Naive thymus-derived CD4-positive, alpha-beta T cell (primary cell): Measurements from ENCODE around the gene SDHB. TPM values are rescaled to one million over a fixed set of nuclear protein-coding genes. Genes with fewer than 3 reads are reported as not detected.

Experiments
- ATAC-seq: fragments of 150-1000 bp; cut with Tn5 transposase; 2 replicates; pipeline ENCODE4 v1.10.0; 2021; ENCODE audit warnings: mild to moderate bottlenecking, moderate library complexity
- CTCF ChIA-PET: fragments of 350-600 bp; sonication (Branson Sonifier 250); formaldehyde crosslinking; loops from one replicate; lab custom pipeline; 2021; ENCODE audit warnings: antibody characterized with exemption; lab: Charles Lee
- POLR2A ChIA-PET: fragments of 350-600 bp; sonication (Branson Sonifier 250); formaldehyde crosslinking; loops from one replicate; lab custom pipeline; 2021; ENCODE audit warnings: antibody characterized with exemption, inconsistent platforms; lab: Charles Lee
- DNase-seq, 9 donors: peaks; one replicate each; pipeline versions ENCODE4 v3.0.0 to v3.0.0-alpha.2; 2020 to 2022; ENCODE audit warnings: mixed read lengths in 1 of 9
- H3K27ac ChIP-seq: one replicate; pipeline ENCODE4 v1.7.0; 2013; ENCODE audit warnings: mild to moderate bottlenecking, low read depth, low read length, moderate library complexity
- H3K27me3 ChIP-seq, 2 donors: one replicate each; pipeline ENCODE4 v1.7.0; 2013; ENCODE audit warnings: low read length in 2 of 2, mild to moderate bottlenecking in 2 of 2, moderate library complexity in 2 of 2; ENCODE audit not compliant: control insufficient read depth in 2 of 2, insufficient read depth in 2 of 2
- H3K36me3 ChIP-seq, 3 experiments: 1 replicate in 2 of 3; 2 replicates in 1 of 3; pipeline ENCODE4 v1.7.0; 2013; ENCODE audit warnings: low read length in 3 of 3, mild to moderate bottlenecking in 3 of 3, moderate library complexity in 1 of 3; ENCODE audit not compliant: insufficient read depth in 3 of 3, control insufficient read depth in 2 of 3
- H3K4me1 ChIP-seq, 2 donors: one replicate each; pipeline ENCODE4 v1.7.0; 2013; ENCODE audit warnings: low read length in 2 of 2, mild to moderate bottlenecking in 2 of 2, moderate library complexity in 1 of 2; ENCODE audit not compliant: control insufficient read depth in 2 of 2, insufficient read depth in 2 of 2
- H3K4me3 ChIP-seq: 2 replicates; pipeline ENCODE4 v1.7.0; 2013; ENCODE audit warnings: mild to moderate bottlenecking, low read length
- H3K9me3 ChIP-seq, 3 experiments: 1 replicate in 2 of 3; 2 replicates in 1 of 3; pipeline ENCODE4 v1.7.0; 2013; ENCODE audit warnings: low read length in 3 of 3; ENCODE audit not compliant: control insufficient read depth in 2 of 3
- H3K27ac Mint-ChIP-seq, 9 donors: one replicate each; pipeline ENCODE4 v1.8.0; 2020 to 2022; ENCODE audit warnings: mixed read lengths in 9 of 9, mild to moderate bottlenecking in 8 of 9, moderate library complexity in 5 of 9, inconsistent platforms in 2 of 9
- H3K27me3 Mint-ChIP-seq, 5 donors: one replicate each; pipeline ENCODE4 v1.8.0; 2021 to 2022; ENCODE audit warnings: mixed read lengths in 5 of 5, mild to moderate bottlenecking in 1 of 5
- H3K36me3 Mint-ChIP-seq, 5 donors: one replicate each; pipeline ENCODE4 v1.8.0; 2020 to 2022; ENCODE audit warnings: mixed read lengths in 5 of 5, mild to moderate bottlenecking in 3 of 5, inconsistent platforms in 1 of 5
- H3K4me1 Mint-ChIP-seq, 7 donors: one replicate each; pipeline ENCODE4 v1.8.0; 2020 to 2022; ENCODE audit warnings: mixed read lengths in 7 of 7, mild to moderate bottlenecking in 3 of 7, inconsistent platforms in 1 of 7
- H3K4me3 Mint-ChIP-seq, 10 donors: one replicate each; pipeline ENCODE4 v1.8.0; 2020 to 2022; ENCODE audit warnings: mild to moderate bottlenecking in 10 of 10, mixed read lengths in 10 of 10, moderate library complexity in 6 of 10, inconsistent platforms in 2 of 10
- H3K9me3 Mint-ChIP-seq, 11 donors: one replicate each; pipeline ENCODE4 v1.8.0; 2020 to 2022; ENCODE audit warnings: mixed read lengths in 11 of 11, mild to moderate bottlenecking in 4 of 11, inconsistent platforms in 1 of 11, moderate library complexity in 1 of 11
- intact Hi-C, 2 donors: fragments of 100-400 bp; cut with micrococcal nuclease; formaldehyde crosslinking; loops; one replicate each; pipeline ENCODE4 v1.15.1; 2023
- polyA plus RNA-seq, 2 donors: library from polyadenylated mRNA; unstranded; fragments of 300-500 nt; fragmentation: Illumina TruSeq; gene quantifications; one replicate each; pipeline ENCODE4 v1.2.3, GENCODE V29; 2021
- total RNA-seq, 6 experiments: library from RNA in 5 of 6; stranded (reverse) in 5 of 6; gene quantifications; 1 replicate in 5 of 6; 2 replicates in 1 of 6; pipeline ENCODE4 v1.2.3 and lab custom pipeline; 2021 to 2026

Gene SDHB
- total and polyA plus RNA-seq, 7 experiments from 2014 or later: 53.3 to 147 (median 63.9) TPM

- H3K36me3 Mint-ChIP-seq: peaks cover 5 to 37% (median 13%) of the 10 kb centered on the region in 5 donors
- Histone ChIP-seq H3K27me3 (no peaks in the 10 kb centered on the region), H3K9me3 (no peaks in the 10 kb centered on the region), H3K4me1 (no peaks in the 10 kb centered on the region), H3K36me3 (peaks cover 14 to 85% (median 20%) of the 10 kb centered on the region in 3 experiments), H3K27ac (no peak overlapping the region), H3K4me3 (no peak overlapping the region)
- ChIA-PET CTCF (no interaction called here), POLR2A (interaction anchor here (0.6 kb wide), 1 partner anchor 1403 kb away, joined by 3 read pairs; no protein-coding TSS in a partner anchor)
- no peaks in the 10 kb centered on the region for H3K27me3 Mint-ChIP-seq
- no peaks in the 10 kb centered on the region for H3K9me3 Mint-ChIP-seq
- DNase-seq: no peak
- ATAC-seq: no peak
- H3K4me3 Mint-ChIP-seq: no peak overlapping the region
- peaks cover 0 to 6% (median 0%) of the 10 kb centered on the region in 7 donors for H3K4me1 Mint-ChIP-seq
- intact Hi-C loops: no loop called here
- peak overlapping the region in 1 of 9 donors; percentile 13 for H3K27ac Mint-ChIP-seq
These were observed 25.1 kb downstream of the SDHB start for GRCh38 chr1:17028662-17029188.

- Mint-ChIP-seq H3K4me1 (peaks cover 0 to 6% (median 0%) of the 10 kb centered on the region in 7 donors), H3K36me3 (peaks cover 5 to 45% (median 15%) of the 10 kb centered on the region in 5 donors), H3K27me3 (no peaks in the 10 kb centered on the region), H3K4me3 (no peak overlapping the region), H3K9me3 (no peaks in the 10 kb centered on the region), H3K27ac (peak overlapping the region in 1 of 9 donors; percentile 29)
- DNase-seq: no peak
- no peak overlapping the region for H3K4me3 ChIP-seq
- peaks cover 20 to 86% (median 22%) of the 10 kb centered on the region in 3 experiments for H3K36me3 ChIP-seq
- H3K9me3 ChIP-seq: no peaks in the 10 kb centered on the region
- no peaks in the 10 kb centered on the region for H3K27me3 ChIP-seq
- POLR2A ChIA-PET: interaction anchor here (0.6 kb wide), 1 partner anchor 425 kb away, joined by 3 read pairs; no protein-coding TSS in a partner anchor
- CTCF ChIA-PET: no interaction called here
- no peak for ATAC-seq
- intact Hi-C loops: no loop called here
- no peaks in the 10 kb centered on the region for H3K4me1 ChIP-seq
- no peak overlapping the region for H3K27ac ChIP-seq
These were observed 25.9 kb downstream of the SDHB start for GRCh38 chr1:17027900-17028299.

DNA sequence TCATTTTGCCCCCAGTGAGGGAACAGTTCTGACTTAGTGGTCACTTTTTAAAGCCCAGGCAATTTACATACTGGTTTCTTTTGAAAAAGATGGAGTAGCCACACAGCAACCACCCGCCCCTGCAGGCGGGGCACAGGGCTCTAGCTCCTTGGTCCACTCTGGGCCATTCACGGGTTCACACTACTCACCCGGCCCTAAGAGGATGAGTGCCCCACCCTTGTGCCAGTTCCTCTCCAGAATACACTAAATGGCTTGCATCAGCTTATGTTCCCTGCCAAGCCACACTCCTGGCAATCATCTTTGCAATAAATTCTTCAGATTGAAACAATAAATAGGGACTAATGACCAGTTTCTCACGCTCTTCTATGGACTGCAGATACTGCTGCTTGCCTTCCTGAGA, 26.4 kb downstream of the SDHB start:
- POLR2A ChIA-PET: no interaction called here
- Mint-ChIP-seq H3K36me3 (peaks cover 5 to 49% (median 15%) of the 10 kb centered on the region in 5 donors), H3K27ac (peak overlapping the region in 2 of 9 donors; percentile 25 to 29)

GRCh38 chr1:17024721-17025120, 29.1 kb downstream of the SDHB start:
- no peaks in the 10 kb centered on the region for H3K27me3 Mint-ChIP-seq
- peak overlapping the region in 4 of 9 donors; percentile 28 to 66 (median 45) for H3K27ac Mint-ChIP-seq
- Histone ChIP-seq H3K4me1 (no peaks in the 10 kb centered on the region), H3K27ac (no peak overlapping the region), H3K27me3 (no peaks in the 10 kb centered on the region), H3K9me3 (no peaks in the 10 kb centered on the region), H3K4me3 (no peak overlapping the region), H3K36me3 (peaks cover 32 to 96% (median 41%) of the 10 kb centered on the region in 3 experiments)
- POLR2A ChIA-PET: no interaction called here
- CTCF ChIA-PET: no interaction called here
- no peak overlapping the region for H3K4me3 Mint-ChIP-seq
- no peak for DNase-seq
- ATAC-seq: no peak
- peaks cover 5 to 60% (median 18%) of the 10 kb centered on the region in 5 donors for H3K36me3 Mint-ChIP-seq
- no peaks in the 10 kb centered on the region for H3K9me3 Mint-ChIP-seq
- intact Hi-C loops: no loop called here
- H3K4me1 Mint-ChIP-seq: peaks cover 0 to 7% (median 0%) of the 10 kb centered on the region in 7 donors

More for the DNA sequence above, 26.4 kb downstream of the SDHB start:
- ATAC-seq: no peak
- CTCF ChIA-PET: no interaction called here
- H3K4me1 Mint-ChIP-seq: peaks cover 0 to 6% (median 0%) of the 10 kb centered on the region in 7 donors
- H3K27me3 Mint-ChIP-seq: no peaks in the 10 kb centered on the region
- Histone ChIP-seq H3K36me3 (peaks cover 20 to 86% (median 26%) of the 10 kb centered on the region in 3 experiments), H3K4me1 (no peaks in the 10 kb centered on the region), H3K27me3 (no peaks in the 10 kb centered on the region), H3K27ac (no peak overlapping the region), H3K4me3 (no peak overlapping the region), H3K9me3 (no peaks in the 10 kb centered on the region)
- intact Hi-C loops: no loop called here
- no peaks in the 10 kb centered on the region for H3K9me3 Mint-ChIP-seq
- DNase-seq: no peak
- no peak overlapping the region for H3K4me3 Mint-ChIP-seq

- peaks cover 0 to 16% (median 0%) of the 10 kb centered on the region in 7 donors for H3K4me1 Mint-ChIP-seq
- intact Hi-C loops: no loop called here
- no peak overlapping the region for H3K4me3 Mint-ChIP-seq
- POLR2A ChIA-PET: interaction anchor here (0.6 kb wide), 1 partner anchor 101 kb away, joined by 3 read pairs; no protein-coding TSS in a partner anchor
- CTCF ChIA-PET: no interaction called here
- Histone ChIP-seq H3K9me3 (no peaks in the 10 kb centered on the region), H3K4me3 (no peak overlapping the region), H3K36me3 (peaks cover 32 to 98% (median 41%) of the 10 kb centered on the region in 3 experiments), H3K27me3 (no peaks in the 10 kb centered on the region), H3K4me1 (no peaks in the 10 kb centered on the region), H3K27ac (no peak overlapping the region)
- H3K27ac Mint-ChIP-seq: peak overlapping the region in 2 of 9 donors; percentile 18 to 29
- no peaks in the 10 kb centered on the region for H3K9me3 Mint-ChIP-seq
- DNase-seq: no peak
- no peak for ATAC-seq
- H3K36me3 Mint-ChIP-seq: peaks cover 14 to 68% (median 25%) of the 10 kb centered on the region in 5 donors
- H3K27me3 Mint-ChIP-seq: no peaks in the 10 kb centered on the region
These were observed 30.3 kb downstream of the SDHB start for GRCh38 chr1:17023573-17023972.

- DNase-seq (no peak), ATAC-seq (peak; percentile 45)
- H3K4me3 ChIP-seq: no peak overlapping the region
- Mint-ChIP-seq H3K27me3 (no peaks in the 10 kb centered on the region), H3K4me1 (peaks cover 0 to 18% (median 0%) of the 10 kb centered on the region in 7 donors), H3K4me3 (no peak overlapping the region), H3K36me3 (peaks cover 9 to 66% (median 25%) of the 10 kb centered on the region in 5 donors), H3K9me3 (no peaks in the 10 kb centered on the region), H3K27ac (peak overlapping the region in 1 of 9 donors; percentile 18)
- POLR2A ChIA-PET: interaction anchor here (0.6 kb wide), 1 partner anchor 100 kb away, joined by 3 read pairs; no protein-coding TSS in a partner anchor
- H3K4me1 ChIP-seq: no peaks in the 10 kb centered on the region
- peaks cover 32 to 97% (median 41%) of the 10 kb centered on the region in 3 experiments for H3K36me3 ChIP-seq
- no peaks in the 10 kb centered on the region for H3K9me3 ChIP-seq
- intact Hi-C loops: no loop called here
- H3K27ac ChIP-seq: no peak overlapping the region
- CTCF ChIA-PET: interaction anchor here (0.6 kb wide), 1 partner anchor 62 kb away, joined by 3 read pairs; no protein-coding TSS in a partner anchor
- H3K27me3 ChIP-seq: no peaks in the 10 kb centered on the region
These were observed 30.7 kb downstream of the SDHB start for GRCh38 chr1:17023102-17023501.
